Neural cell (in vitro differentiated cells): ENCODE results near the gene MRGPRE.

Source experiments
- CTCF ChIP-seq: fragments of 450-650 bp; IDR thresholded peaks from 2 replicates; pipeline ENCODE4 v1.5.1; 2014; ENCODE audit warnings: antibody characterized with exemption, mild to moderate bottlenecking, moderate library complexity; ENCODE audit not compliant: poor library complexity, severe bottlenecking
- EZH2 ChIP-seq: fragments of 200-600, 300-800 bp; shearing (Covaris generic), sonication (generic); IDR thresholded peaks from 2 replicates; pipeline ENCODE4 v1.6.1; 2014; ENCODE audit warnings: antibody characterized with exemption, low read length, borderline replicate concordance, mild to moderate bottlenecking; ENCODE audit not compliant: insufficient read depth, poor library complexity, severe bottlenecking
- POLR2AphosphoS5 ChIP-seq: IDR thresholded peaks from 2 replicates; pipeline ENCODE4 v1.6.1; 2012
- REST ChIP-seq: IDR thresholded peaks from 2 replicates; pipeline ENCODE4 v1.6.1; 2012; ENCODE audit warnings: borderline replicate concordance
- SMC3 ChIP-seq: fragments of 450-650 bp; conservative IDR thresholded peaks from 2 replicates; pipeline ENCODE4 v1.6.1; 2014; ENCODE audit warnings: antibody characterized with exemption, mild to moderate bottlenecking, moderate library complexity; ENCODE audit not compliant: poor library complexity

GRCh38 chr11:3214420-3214699 lies 17.9 kb downstream of the MRGPRE start:
- TF ChIP-seq CTCF, result no peak
- TF ChIP-seq SMC3, result no peak
- TF ChIP-seq POLR2AphosphoS5, result no peak
- no peak for TF ChIP-seq EZH2
- TF ChIP-seq REST, result no peak
